Metanephros (tissue), 1 donor: ENCODE measurements around the gene FFAR1. TPM values are rescaled to one million over a fixed set of nuclear protein-coding genes. Genes with fewer than 3 reads are reported as not detected.

Experiments used
- total RNA-seq: library from RNA; depleted of rRNA; stranded (reverse); fragments of >200 nt; gene quantifications from one replicate; pipeline ENCODE4 v1.2.3, GENCODE V29; 2014

FFAR1 gene, protein sequence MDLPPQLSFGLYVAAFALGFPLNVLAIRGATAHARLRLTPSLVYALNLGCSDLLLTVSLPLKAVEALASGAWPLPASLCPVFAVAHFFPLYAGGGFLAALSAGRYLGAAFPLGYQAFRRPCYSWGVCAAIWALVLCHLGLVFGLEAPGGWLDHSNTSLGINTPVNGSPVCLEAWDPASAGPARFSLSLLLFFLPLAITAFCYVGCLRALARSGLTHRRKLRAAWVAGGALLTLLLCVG (N-terminal part only)
- total RNA-seq = 0.23 TPM

DNA sequence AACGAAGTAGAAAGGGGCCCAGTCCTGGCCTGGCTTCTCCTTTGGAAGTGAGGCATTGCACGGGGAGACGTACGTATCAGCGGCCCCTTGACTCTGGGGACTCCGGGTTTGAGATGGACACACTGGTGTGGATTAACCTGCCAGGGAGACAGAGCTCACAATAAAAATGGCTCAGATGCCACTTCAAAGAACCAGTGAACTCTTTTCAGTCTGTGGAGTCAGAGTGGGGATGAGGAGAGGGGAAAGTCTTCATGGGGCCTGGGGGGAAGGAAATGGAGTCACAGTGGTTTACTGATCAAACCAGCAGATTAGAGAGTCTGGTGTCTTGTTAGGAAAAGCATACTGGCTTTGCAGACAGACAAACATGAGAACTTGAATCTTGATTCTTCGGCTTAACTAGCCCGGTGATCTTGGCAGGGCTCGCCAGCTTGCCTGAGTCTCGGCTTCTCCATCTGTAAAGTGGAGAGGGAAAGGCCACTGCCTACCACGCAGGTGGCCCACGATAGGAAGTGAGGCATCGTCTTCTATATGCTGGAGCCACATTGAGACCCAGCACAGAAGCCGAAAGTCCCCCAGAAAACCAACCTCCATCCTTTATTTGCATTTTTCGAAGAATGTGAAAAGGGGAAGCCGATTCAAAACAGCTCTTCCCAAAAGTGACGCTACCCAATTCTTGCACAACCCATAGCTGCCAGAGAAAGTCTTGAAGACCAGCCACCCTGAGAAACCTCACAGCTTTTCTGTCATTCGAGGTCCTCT, at the start of gene FFAR1:
Gene FFAR1 (plus strand): TSS at position 732 of the 759 bp plus-strand sequence. CDS start 3,650 bp downstream, outside the sequence.

DNA sequence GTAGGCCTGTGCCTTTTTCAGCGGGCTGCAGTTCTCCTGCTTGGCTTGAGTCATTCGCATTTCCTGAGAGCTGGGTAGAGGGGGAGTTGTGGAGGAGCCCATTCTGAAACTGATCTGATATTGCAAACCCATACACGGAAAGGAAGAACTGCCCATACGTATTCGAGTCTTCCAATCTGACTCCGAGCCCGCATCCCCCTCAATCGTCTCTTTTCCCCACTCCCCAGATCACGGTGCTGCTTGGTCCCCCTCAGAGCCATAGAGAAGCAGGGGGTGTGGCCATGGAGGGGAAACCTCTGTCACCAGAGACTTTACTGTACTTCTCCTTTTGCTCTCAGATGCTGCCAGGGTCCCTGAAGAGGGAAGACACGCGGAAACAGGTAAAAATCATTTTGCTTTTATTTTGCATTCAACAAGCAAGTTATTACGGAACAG, 18.8 kb upstream of the FFAR1 start, which contains the start of gene CD22:
Gene CD22 (plus strand): TSS at position 337 of the 435 bp plus-strand sequence. CDS start 2,854 bp downstream, outside the sequence.

DNA sequence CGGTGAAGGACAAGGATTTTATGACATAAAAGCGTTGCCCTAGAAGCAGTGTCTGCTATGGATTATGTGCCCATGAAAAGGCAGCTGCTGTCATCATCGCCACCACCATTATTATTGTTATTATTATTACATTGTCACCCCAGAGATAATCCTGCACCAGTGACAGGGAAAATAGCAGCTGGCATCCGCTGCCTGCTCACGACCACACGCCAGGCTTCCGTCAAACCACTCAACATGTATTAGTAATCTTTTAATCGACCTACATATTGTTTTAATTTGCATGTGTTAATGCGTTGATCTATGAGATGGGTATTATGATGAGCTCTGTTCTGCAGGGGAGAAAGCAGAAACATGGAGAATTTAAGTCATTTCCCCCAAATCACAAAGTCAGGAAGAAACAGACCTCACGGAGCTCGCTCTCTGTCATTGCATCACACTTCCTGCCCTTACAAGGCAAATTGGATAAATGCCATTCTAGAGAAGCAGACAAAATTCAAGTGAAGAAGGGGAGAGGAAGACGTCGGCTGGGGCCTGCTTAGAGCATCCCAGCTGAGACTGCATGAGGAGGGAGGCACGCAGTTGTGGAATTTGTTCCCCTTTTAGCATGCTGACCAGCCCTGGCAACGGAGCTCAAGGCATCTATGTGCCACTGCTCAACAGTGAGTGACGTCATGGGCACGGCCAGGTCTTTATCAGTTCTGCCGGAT, 10.3 kb downstream of the FFAR1 start, which contains the start of gene FFAR3:
Gene FFAR3 (plus strand): TSS at position 594 of the 707 bp plus-strand sequence. CDS start 431 bp downstream, outside the sequence.

DNA sequence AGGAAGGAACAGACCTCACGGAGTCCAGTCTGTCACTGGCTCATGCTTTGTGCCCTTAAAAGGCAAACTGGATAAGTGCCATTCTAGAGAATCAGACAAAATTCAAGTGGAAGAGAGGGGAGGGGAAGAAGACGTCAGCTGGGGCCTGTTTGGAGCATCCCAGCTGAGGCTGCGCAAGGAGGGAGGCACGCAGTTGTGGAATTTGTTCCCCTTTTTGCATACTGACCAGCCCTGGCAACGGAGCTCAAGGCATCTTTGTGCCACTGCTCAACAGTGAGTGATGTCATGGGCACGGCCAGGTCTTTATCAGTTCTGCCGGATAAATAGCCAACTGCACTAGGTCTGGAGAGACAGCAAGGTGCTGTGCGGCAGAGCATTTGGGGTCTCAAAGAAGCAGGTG, 23.0 kb downstream of the FFAR1 start, which contains the start of gene GPR42:
Gene GPR42 (plus strand): TSS at position 347 of the 400 bp plus-strand sequence. CDS start 292 bp downstream, outside the sequence.

Other genes starting within 250 kb of the FFAR1 start
- gene FXYD3, start 232.1 kb upstream of the FFAR1 start, total RNA-seq = 25.8 TPM
- 5.1 TPM for gene LGI4, start 212.8 kb upstream of the FFAR1 start, total RNA-seq
- gene FXYD1, start 209.1 kb upstream of the FFAR1 start, total RNA-seq = 19.7 TPM
- 0.41 TPM for gene FXYD7, start 204.6 kb upstream of the FFAR1 start, total RNA-seq
- 14.9 TPM for gene FXYD5, start 193.2 kb upstream of the FFAR1 start, total RNA-seq
- gene FAM187B, start 119.2 kb upstream of the FFAR1 start, total RNA-seq = not detected
- 59.6 TPM for gene LSR, start 98.9 kb upstream of the FFAR1 start, total RNA-seq
- gene USF2, start 78.9 kb upstream of the FFAR1 start, total RNA-seq = 75.1 TPM
- gene HAMP, start 65.4 kb upstream of the FFAR1 start, total RNA-seq = not detected
- gene MAG, start 55.7 kb upstream of the FFAR1 start, total RNA-seq = 9.2 TPM
- 6.7 TPM for gene CD22, start 18.7 kb upstream of the FFAR1 start, total RNA-seq
- 0.76 TPM for gene FFAR3, start 10.6 kb downstream of the FFAR1 start, total RNA-seq
- gene GPR42, start 23.2 kb downstream of the FFAR1 start, total RNA-seq = not detected
- gene FFAR2, start 100.4 kb downstream of the FFAR1 start, total RNA-seq = 1.5 TPM
- not detected for gene KRTDAP, start 142.6 kb downstream of the FFAR1 start, total RNA-seq
- gene DMKN, start 165.7 kb downstream of the FFAR1 start, total RNA-seq = 47.1 TPM
- not detected for gene SBSN, start 180.4 kb downstream of the FFAR1 start, total RNA-seq
- gene GAPDHS, start 185.6 kb downstream of the FFAR1 start, total RNA-seq = not detected
- 74.1 TPM for gene TMEM147, start 197.7 kb downstream of the FFAR1 start, total RNA-seq
- 0.41 TPM for gene ATP4A, start 215.8 kb downstream of the FFAR1 start, total RNA-seq
- gene PMIS2, start 238.3 kb downstream of the FFAR1 start, total RNA-seq = not detected